GM12878 (cell line): Measurements from ENCODE around the gene RPL21. TPM values are rescaled to one million over a fixed set of nuclear protein-coding genes. Genes with fewer than 3 reads are reported as not detected.

Experiments
- ATAC-seq: fragments of 200-7000 bp; cut with Tn5 transposase; 3 replicates; pipeline ENCODE4 v1.9.1; 2020; ENCODE audit warnings: mild to moderate bottlenecking, moderate library complexity
- BruUV-seq: library from RNA; stranded (reverse); fragments of 400-500 nt; replicated peaks from 2 replicates; lab custom pipeline; 2021; lab: Mats Ljungman, UMichigan
- CTCF ChIA-PET: fragments of 300-600 bp; sonication (Branson Sonifier 250); formaldehyde crosslinking; extraction: SDS; loops from one replicate; lab custom pipeline; 2021; ENCODE audit warnings: inconsistent platforms; lab: Yijun Ruan, JAX
- POLR2A ChIA-PET: fragments of 350-600 bp; formaldehyde crosslinking; extraction: SDS; loops from one replicate; lab custom pipeline; 2021; ENCODE audit warnings: inconsistent platforms; lab: Charles Lee
- RAD21 ChIA-PET: fragments of 300-600 bp; sonication (Branson Sonifier 250); formaldehyde crosslinking; loops from one replicate; lab custom pipeline; 2023; ENCODE audit warnings: antibody characterized with exemption; ENCODE audit not compliant: unreplicated experiment; lab: Charles Lee
- SMC1A ChIA-PET: fragments of 300-600 bp; sonication (Branson Sonifier 250); formaldehyde crosslinking; loops from one replicate; lab custom pipeline; 2023; ENCODE audit not compliant: unreplicated experiment, uncharacterized antibody; lab: Charles Lee
- DNase-seq: peaks from one replicate; pipeline ENCODE4 v3.0.0-alpha.2; 2011; ENCODE audit warnings: low read depth, low spot score
- FAIRE-seq: peaks from 3 replicates; lab custom pipeline; 2011; peaks lifted over from hg19 to GRCh38; lab: Jason Lieb, UNC
- H2AFZ ChIP-seq: 2 replicates; pipeline ENCODE4 v1.6.0; 2011; ENCODE audit warnings: low read depth, low read length, control low read depth; ENCODE audit not compliant: control insufficient read depth
- H3K27ac ChIP-seq: 2 replicates; pipeline ENCODE4 v1.5.1; 2011; ENCODE audit warnings: control low read depth; ENCODE audit not compliant: control insufficient read depth, insufficient read depth
- H3K27me3 ChIP-seq, 2 experiments: replicated peaks in 1 of 2; 2 replicates each; pipeline versions ENCODE4 v1.6.0 to v1.6.1; 2011; ENCODE audit warnings: low read length in 1 of 2; ENCODE audit not compliant: control insufficient read depth in 2 of 2, insufficient read depth in 2 of 2
- H3K36me3 ChIP-seq, 2 experiments: 2 replicates each; pipeline ENCODE4 v1.5.1; 2011; ENCODE audit warnings: low read length in 1 of 2; ENCODE audit not compliant: control insufficient read depth in 2 of 2, insufficient read depth in 2 of 2
- H3K4me1 ChIP-seq: 2 replicates; pipeline ENCODE4 v1.6.1; 2011; ENCODE audit warnings: mild to moderate bottlenecking, low read length, moderate library complexity, mixed read lengths; ENCODE audit not compliant: control insufficient read depth, insufficient read depth
- H3K4me2 ChIP-seq: 2 replicates; pipeline ENCODE4 v1.6.0; 2011; ENCODE audit warnings: control low read depth; ENCODE audit not compliant: control insufficient read depth, insufficient read depth
- H3K4me3 ChIP-seq: fragments of 200-600 bp; sonication (generic); 2 replicates; pipeline ENCODE4 v1.5.1; 2016
- H3K79me2 ChIP-seq: 2 replicates; pipeline ENCODE4 v1.6.0; 2011; ENCODE audit warnings: low read length; ENCODE audit not compliant: control insufficient read depth, insufficient read depth
- H3K9ac ChIP-seq: 2 replicates; pipeline ENCODE4 v1.8.0; 2011; ENCODE audit warnings: low read length, control low read depth, mixed read lengths; ENCODE audit not compliant: control insufficient read depth, insufficient read depth
- H3K9me3 ChIP-seq: replicated peaks from 3 replicates; pipeline ENCODE4 v1.5.1; 2011; ENCODE audit warnings: mild to moderate bottlenecking, low read length; ENCODE audit not compliant: control insufficient read depth, insufficient read depth
- H4K20me1 ChIP-seq: 2 replicates; pipeline ENCODE4 v1.6.0; 2011; ENCODE audit not compliant: control insufficient read depth, insufficient read depth
- GATAD2B ChIP-seq: fragments of 450-650 bp; conservative IDR thresholded peaks from 2 replicates; pipeline ENCODE4 v1.6.1; 2017; ENCODE audit warnings: low read depth, mild to moderate bottlenecking, moderate library complexity
- IKZF2 ChIP-seq, 2 experiments: fragments of 450-650 bp; IDR thresholded peaks; 2 replicates each; pipeline ENCODE4 v1.6.1; 2017; ENCODE audit warnings: mild to moderate bottlenecking in 2 of 2, moderate library complexity in 2 of 2
- NFXL1 ChIP-seq: fragments of 450-650 bp; IDR thresholded peaks from 2 replicates; pipeline ENCODE4 v1.6.1; 2017; ENCODE audit warnings: antibody characterized with exemption, mild to moderate bottlenecking, borderline replicate concordance
- ZNF217 ChIP-seq: fragments of 450-650 bp; IDR thresholded peaks from 2 replicates; pipeline ENCODE4 v1.6.1; 2017; ENCODE audit warnings: antibody characterized with exemption, mild to moderate bottlenecking
- WGBS: methylation state at CpG from one replicate; pipeline ENCODE4 v1.1.6; 2016; ENCODE audit warnings: low lambda C conversion rate; ENCODE audit not compliant: insufficient replicate concordance, insufficient coverage; ENCODE audit errors: missing lambda C conversion rate; 5-methylcytosine and 5-hydroxymethylcytosine counted together
- in situ Hi-C: fragments of 300-500 bp; cut with MboI; formaldehyde crosslinking; loops from 9 replicates; pipeline ENCODE4 v1.14.3; 2018; ENCODE audit warnings: mixed read lengths
- intact Hi-C: fragments of 100-400 bp; cut with micrococcal nuclease; formaldehyde crosslinking; loops from one replicate; pipeline ENCODE4 v1.14.2; 2022; ENCODE audit not compliant: unreplicated experiment
- polyA plus RNA-seq, 11 experiments: library from polyadenylated mRNA; depleted of rRNA in 4 of 11; unstranded in 6 of 11; stranded (reverse) in 5 of 11; fragments of >200 nt; fragmentation: Nextera tagmentation in 4 of 11; fragmentation: Illumina TruSeq in 1 of 11; extraction: Ambion mirVana in 4 of 11; extraction: Trizol in 1 of 11; gene quantifications; 1 replicate in 1 of 11; 2 replicates in 10 of 11; pipeline versions ENCODE4 v1.2.1 to v1.2.3, GENCODE V29; 2011 to 2016; ENCODE audit warnings: inconsistent platforms in 2 of 11, missing spikeins in 2 of 11, low read depth in 1 of 11
- total RNA-seq, 4 experiments: library from RNA; depleted of rRNA in 3 of 4; stranded (reverse); fragments of >200 nt in 3 of 4; fragmentation: Illumina TruSeq in 1 of 4; extraction: Trizol in 1 of 4; gene quantifications; 2 replicates each; pipeline versions ENCODE4 v1.2.1 to v1.2.3, GENCODE V29; 2013 to 2021
- TF ChIP-seq, protein P1 (sequence below): fragments of 450-650 bp; IDR thresholded peaks from 2 replicates; pipeline ENCODE4 v1.6.1; 2017; ENCODE audit warnings: mild to moderate bottlenecking, moderate library complexity

RPL21 gene
- total and polyA plus RNA-seq, 10 of the 15 experiments (the other 5 are each of a cell fraction or from before 2014, with no cell fraction given) = 817 to 9,760 (median 1,698) TPM

DNA sequence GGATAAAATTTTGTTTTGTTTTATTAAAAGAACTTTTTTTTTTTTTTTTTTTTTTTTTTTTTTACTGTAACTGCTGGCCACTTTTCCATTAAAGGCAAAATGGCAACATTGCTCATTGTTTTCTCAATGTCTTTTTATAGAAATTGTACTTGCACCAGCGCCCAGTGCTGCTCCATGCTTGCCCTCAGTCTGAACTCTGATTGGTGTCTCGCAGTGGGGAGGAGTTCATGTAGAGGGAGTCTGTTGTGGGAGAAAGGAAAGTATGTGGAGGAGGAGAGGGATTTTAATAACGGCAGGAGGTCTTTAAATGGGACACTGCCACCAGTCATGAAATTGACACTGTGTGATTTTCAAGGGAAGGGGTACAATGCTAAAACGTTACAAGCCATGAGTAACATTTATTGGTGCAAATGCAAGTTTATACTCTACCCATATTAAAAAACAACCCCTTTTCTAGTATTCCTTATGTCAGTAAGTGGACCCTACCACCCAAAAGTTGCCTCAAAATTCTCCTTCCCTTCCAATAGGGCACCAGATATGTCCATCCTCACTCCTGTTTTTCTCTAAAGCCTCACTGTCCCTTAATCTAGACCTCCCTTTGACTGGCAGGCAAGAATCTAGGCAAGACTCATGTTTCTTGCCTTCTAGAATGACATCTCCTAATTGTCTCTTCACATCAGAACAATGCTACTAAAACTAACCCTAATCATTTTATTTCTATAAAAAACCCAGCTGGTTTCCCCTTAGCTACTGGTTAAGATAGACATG lies 22.5 kb downstream of the RPL21 start:
- WGBS = 54% methylated on average over 4 of the region's 4 CpGs
- ATAC-seq = no peak
- Histone ChIP-seq H2AFZ (no peak overlapping the region), H3K36me3 (no peaks in the 10 kb centered on the region), H3K9ac (no peak overlapping the region), H3K27ac (no peak overlapping the region), H3K9me3 (no peaks in the 10 kb centered on the region), H3K4me1 (no peaks in the 10 kb centered on the region), H4K20me1 (no peaks in the 10 kb centered on the region), H3K79me2 (no peaks in the 10 kb centered on the region), H3K4me2 (no peak overlapping the region), H3K27me3 (no peaks in the 10 kb centered on the region), H3K4me3 (no peak overlapping the region)
- DNase-seq = no peak
- no TSS peak for BruUV-seq
- CTCF ChIA-PET = interaction anchor here (0.6 to 2.2 kb wide), 9 partner anchors 8 to 575 kb away, joined by 3 to 8 read pairs (median 3); no protein-coding TSS in a partner anchor
- in situ Hi-C loops = no loop called here
- intact Hi-C loops = no loop called here
- POLR2A ChIA-PET = interaction anchor here (0.6 kb wide), 1 partner anchor 684 kb away, joined by 7 read pairs; no protein-coding TSS in a partner anchor
- RAD21 ChIA-PET = interaction anchor here (1.3 kb wide), 1 partner anchor 288 kb away, joined by 4 read pairs; no protein-coding TSS in a partner anchor
- TF ChIP-seq IKZF2 (IDR thresholded peaks at IDR 0.05) = no peak
- no peak for TF ChIP-seq NFXL1
- TF ChIP-seq ZNF217 = no peak
- TF ChIP-seq, protein P1, sequence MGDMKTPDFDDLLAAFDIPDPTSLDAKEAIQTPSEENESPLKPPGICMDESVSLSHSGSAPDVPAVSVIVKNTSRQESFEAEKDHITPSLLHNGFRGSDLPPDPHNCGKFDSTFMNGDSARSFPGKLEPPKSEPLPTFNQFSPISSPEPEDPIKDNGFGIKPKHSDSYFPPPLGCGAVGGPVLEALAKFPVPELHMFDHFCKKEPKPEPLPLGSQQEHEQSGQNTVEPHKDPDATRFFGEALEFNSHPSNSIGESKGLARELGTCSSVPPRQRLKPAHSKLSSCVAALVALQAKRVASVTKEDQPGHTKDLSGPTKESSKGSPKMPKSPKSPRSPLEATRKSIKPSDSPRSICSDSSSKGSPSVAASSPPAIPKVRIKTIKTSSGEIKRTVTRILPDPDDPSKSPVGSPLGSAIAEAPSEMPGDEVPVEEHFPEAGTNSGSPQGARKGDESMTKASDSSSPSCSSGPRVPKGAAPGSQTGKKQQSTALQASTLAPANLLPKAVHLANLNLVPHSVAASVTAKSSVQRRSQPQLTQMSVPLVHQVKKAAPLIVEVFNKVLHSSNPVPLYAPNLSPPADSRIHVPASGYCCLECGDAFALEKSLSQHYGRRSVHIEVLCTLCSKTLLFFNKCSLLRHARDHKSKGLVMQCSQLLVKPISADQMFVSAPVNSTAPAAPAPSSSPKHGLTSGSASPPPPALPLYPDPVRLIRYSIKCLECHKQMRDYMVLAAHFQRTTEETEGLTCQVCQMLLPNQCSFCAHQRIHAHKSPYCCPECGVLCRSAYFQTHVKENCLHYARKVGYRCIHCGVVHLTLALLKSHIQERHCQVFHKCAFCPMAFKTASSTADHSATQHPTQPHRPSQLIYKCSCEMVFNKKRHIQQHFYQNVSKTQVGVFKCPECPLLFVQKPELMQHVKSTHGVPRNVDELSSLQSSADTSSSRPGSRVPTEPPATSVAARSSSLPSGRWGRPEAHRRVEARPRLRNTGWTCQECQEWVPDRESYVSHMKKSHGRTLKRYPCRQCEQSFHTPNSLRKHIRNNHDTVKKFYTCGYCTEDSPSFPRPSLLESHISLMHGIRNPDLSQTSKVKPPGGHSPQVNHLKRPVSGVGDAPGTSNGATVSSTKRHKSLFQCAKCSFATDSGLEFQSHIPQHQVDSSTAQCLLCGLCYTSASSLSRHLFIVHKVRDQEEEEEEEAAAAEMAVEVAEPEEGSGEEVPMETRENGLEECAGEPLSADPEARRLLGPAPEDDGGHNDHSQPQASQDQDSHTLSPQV = no peak
- TF ChIP-seq GATAD2B = no peak
- SMC1A ChIA-PET = interaction anchor here (0.6 kb wide), 1 partner anchor 465 kb away, joined by 3 read pairs; no protein-coding TSS in a partner anchor
- FAIRE-seq = no peak
